Measurements from ENCODE around the gene MAP2K2.
"Not testable (repeated sequence)": the region's sequence is repeated elsewhere in the genome, so short reads cannot be mapped to it uniquely, and the experiment has no call there.

Gene MAP2K2

DNA sequence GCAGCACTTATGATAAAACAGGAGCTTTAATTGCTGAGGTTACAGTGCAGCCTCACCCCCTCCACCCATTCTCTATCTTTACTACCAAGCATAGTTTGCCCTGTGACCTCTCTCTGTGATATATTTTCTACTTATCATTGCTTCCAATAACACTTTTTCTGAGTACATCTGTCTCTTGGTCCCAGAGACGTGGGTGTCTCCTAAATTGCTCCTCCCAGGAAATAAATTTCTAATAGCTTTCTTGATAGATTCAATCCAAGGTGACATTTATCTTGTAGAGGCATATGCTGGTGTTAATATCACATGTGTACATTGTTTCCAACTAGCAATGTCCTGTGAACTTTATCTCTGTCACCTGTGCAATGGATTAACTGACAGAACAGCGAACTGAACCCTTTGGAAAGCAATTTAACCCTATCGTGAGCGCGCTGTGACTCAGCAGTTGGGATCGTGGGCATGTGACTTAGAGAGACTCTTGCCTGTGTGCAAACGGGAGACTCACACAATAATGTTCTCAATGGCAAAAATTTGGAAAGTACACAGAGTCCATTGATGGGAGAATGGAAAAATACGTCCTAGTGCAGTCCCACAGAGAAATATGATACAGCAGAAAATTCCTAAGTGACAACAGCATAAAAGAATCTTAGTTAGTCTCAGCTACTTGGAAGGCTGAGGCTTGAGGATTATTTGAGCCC is 7.0 kb upstream of the MAP2K2 start:
- Histone ChIP-seq H3K27ac (ENCODE audit: low read depth, low read length) (no peak overlapping the region), H3K36me3 (ENCODE audit: control insufficient read depth in 5 of 5, insufficient read depth in 5 of 5, low read length in 5 of 5) (no peaks in the 10 kb centered on the region), H3K27me3 (ENCODE audit: control insufficient read depth in 5 of 5, insufficient read depth in 4 of 5, low read length in 5 of 5) (no peaks in the 10 kb centered on the region), H3K4me3 (ENCODE audit: low read depth in 1 of 5, low read length in 5 of 5) (no peak overlapping the region), H3K9me3 (ENCODE audit: control insufficient read depth in 5 of 5, low read length in 5 of 5) (no peaks in the 10 kb centered on the region), H3K4me1 (ENCODE audit: control insufficient read depth in 5 of 5, insufficient read depth in 5 of 5, low read length in 5 of 5) (no peaks in the 10 kb centered on the region), H3K9ac (ENCODE audit: low read length in 5 of 5) (no peak overlapping the region)

DNA sequence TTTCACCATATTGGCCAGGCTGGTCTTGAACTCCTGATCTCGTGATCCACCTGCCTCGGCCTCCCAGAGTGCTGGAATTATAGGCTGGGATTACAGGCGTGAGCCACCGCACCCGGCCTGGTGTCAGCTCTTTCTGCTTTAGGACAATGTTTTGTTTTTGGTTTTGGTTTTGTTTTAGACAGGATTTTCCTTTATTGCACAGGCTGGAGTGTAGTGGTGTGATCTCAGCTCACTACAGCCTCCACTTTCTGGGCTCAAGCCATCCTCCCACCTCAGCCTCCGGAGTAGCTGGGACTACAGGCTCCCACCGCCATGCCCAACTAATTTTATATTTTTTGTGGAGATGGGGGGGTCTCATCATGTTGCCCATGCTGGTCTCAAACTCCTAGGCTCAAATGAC is 5.1 kb upstream of the MAP2K2 start:
- not testable (repeated sequence) for H3K9ac ChIP-seq (ENCODE audit: low read length in 5 of 5); H3K4me3 ChIP-seq (ENCODE audit: low read depth in 1 of 5, low read length in 5 of 5); H3K4me1 ChIP-seq (ENCODE audit: control insufficient read depth in 5 of 5, insufficient read depth in 5 of 5, low read length in 5 of 5); H3K36me3 ChIP-seq (ENCODE audit: control insufficient read depth in 5 of 5, insufficient read depth in 5 of 5, low read length in 5 of 5); H3K27me3 ChIP-seq (ENCODE audit: control insufficient read depth in 5 of 5, insufficient read depth in 4 of 5, low read length in 5 of 5); H3K9me3 ChIP-seq (ENCODE audit: control insufficient read depth in 5 of 5, low read length in 5 of 5); H3K27ac ChIP-seq (ENCODE audit: low read depth, low read length)

- H3K27me3 ChIP-seq (ENCODE audit: control insufficient read depth in 5 of 5, insufficient read depth in 4 of 5, low read length in 5 of 5); H3K9ac ChIP-seq (ENCODE audit: low read length in 5 of 5); H3K4me3 ChIP-seq (ENCODE audit: low read depth in 1 of 5, low read length in 5 of 5); H3K27ac ChIP-seq (ENCODE audit: low read depth, low read length); H3K9me3 ChIP-seq (ENCODE audit: control insufficient read depth in 5 of 5, low read length in 5 of 5); H3K36me3 ChIP-seq (ENCODE audit: control insufficient read depth in 5 of 5, insufficient read depth in 5 of 5, low read length in 5 of 5): not testable (repeated sequence)
- peaks cover 8 to 17% (median 16%) of the 10 kb centered on the region in 5 donors for H3K4me1 ChIP-seq (ENCODE audit: control insufficient read depth in 5 of 5, insufficient read depth in 5 of 5, low read length in 5 of 5)
Observed at GRCh38 chr19:4127322-4127721, 3.4 kb upstream of the MAP2K2 start.

DNA sequence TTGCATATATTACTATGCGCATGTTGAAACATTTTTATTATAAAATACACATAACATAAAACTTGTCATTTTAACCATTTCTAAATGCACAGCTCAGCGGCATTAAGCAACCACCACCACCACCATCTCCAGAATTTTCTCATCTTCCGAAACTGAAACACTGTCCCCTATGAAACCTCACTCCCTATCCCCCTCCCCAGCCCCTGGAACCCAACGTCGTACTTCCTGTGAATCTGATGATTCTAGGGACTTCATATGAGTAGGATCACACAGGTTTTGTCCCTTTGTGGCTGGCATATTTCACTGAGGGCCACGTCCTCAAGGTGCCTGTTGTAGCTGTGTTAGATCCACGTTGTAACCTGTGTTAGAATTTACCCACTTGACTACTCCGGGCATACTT is 716 bp upstream of the MAP2K2 start:
- H3K9ac ChIP-seq (ENCODE audit: low read length in 5 of 5): peak overlapping the region in 4 of 5 donors; percentile 60 to 68 (median 64)
- peaks cover 0 to 7% (median 3%) of the 10 kb centered on the region in 5 donors for H3K36me3 ChIP-seq (ENCODE audit: control insufficient read depth in 5 of 5, insufficient read depth in 5 of 5, low read length in 5 of 5)
- peak overlapping the region in 3 of 5 donors; percentile 71 to 76 (median 71) for H3K4me3 ChIP-seq (ENCODE audit: low read depth in 1 of 5, low read length in 5 of 5)
- H3K27me3 ChIP-seq (ENCODE audit: control insufficient read depth in 5 of 5, insufficient read depth in 4 of 5, low read length in 5 of 5): no peaks in the 10 kb centered on the region
- H3K9me3 ChIP-seq (ENCODE audit: control insufficient read depth in 5 of 5, low read length in 5 of 5): no peaks in the 10 kb centered on the region
- H3K27ac ChIP-seq (ENCODE audit: low read depth, low read length): no peak overlapping the region
- H3K4me1 ChIP-seq (ENCODE audit: control insufficient read depth in 5 of 5, insufficient read depth in 5 of 5, low read length in 5 of 5): peaks cover 8 to 32% (median 27%) of the 10 kb centered on the region in 5 donors

GRCh38 chr19:4122480-4122879 is 1.4 kb downstream of the MAP2K2 start:
- Histone ChIP-seq H3K36me3 (ENCODE audit: control insufficient read depth in 5 of 5, insufficient read depth in 5 of 5, low read length in 5 of 5) (peaks cover 0 to 21% (median 7%) of the 10 kb centered on the region in 5 donors), H3K9ac (ENCODE audit: low read length in 5 of 5) (peak overlapping the region; percentile 93 to 98 (median 93)), H3K9me3 (ENCODE audit: control insufficient read depth in 5 of 5, low read length in 5 of 5) (no peaks in the 10 kb centered on the region), H3K27me3 (ENCODE audit: control insufficient read depth in 5 of 5, insufficient read depth in 4 of 5, low read length in 5 of 5) (no peaks in the 10 kb centered on the region), H3K4me1 (ENCODE audit: control insufficient read depth in 5 of 5, insufficient read depth in 5 of 5, low read length in 5 of 5) (peaks cover 8 to 32% (median 27%) of the 10 kb centered on the region in 5 donors), H3K4me3 (ENCODE audit: low read depth in 1 of 5, low read length in 5 of 5) (peak overlapping the region; percentile 71 to 82 (median 71)), H3K27ac (ENCODE audit: low read depth, low read length) (peak overlapping the region; percentile 57)

DNA sequence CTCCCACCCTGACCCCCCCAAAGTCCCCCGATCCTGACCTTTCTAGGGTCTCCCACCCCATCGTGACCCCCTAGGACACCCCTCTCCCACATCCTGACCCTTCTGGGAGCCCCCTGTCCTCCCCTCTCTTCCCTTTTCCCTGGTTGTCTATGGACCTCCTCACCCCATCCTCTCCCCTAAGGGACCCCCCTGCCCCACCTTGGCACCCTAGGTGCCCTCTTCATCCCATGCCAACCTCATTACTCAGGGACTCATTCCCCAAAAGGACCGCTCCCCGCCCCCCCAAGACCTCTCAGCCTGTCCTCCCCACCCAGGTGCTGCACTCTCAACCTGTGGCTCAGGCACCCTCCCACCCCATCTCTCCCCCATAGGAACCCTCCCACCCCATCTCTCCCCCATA is 2.1 kb downstream of the MAP2K2 start:
- H3K36me3 ChIP-seq (ENCODE audit: control insufficient read depth in 5 of 5, insufficient read depth in 5 of 5, low read length in 5 of 5): peaks cover 0 to 28% (median 13%) of the 10 kb centered on the region in 5 donors
- peak overlapping the region in 1 of 5 donors; percentile 30 for H3K9ac ChIP-seq (ENCODE audit: low read length in 5 of 5)
- peaks cover 8 to 32% (median 27%) of the 10 kb centered on the region in 5 donors for H3K4me1 ChIP-seq (ENCODE audit: control insufficient read depth in 5 of 5, insufficient read depth in 5 of 5, low read length in 5 of 5)
- no peaks in the 10 kb centered on the region for H3K27me3 ChIP-seq (ENCODE audit: control insufficient read depth in 5 of 5, insufficient read depth in 4 of 5, low read length in 5 of 5)
- H3K9me3 ChIP-seq (ENCODE audit: control insufficient read depth in 5 of 5, low read length in 5 of 5): no peaks in the 10 kb centered on the region
- no peak overlapping the region for H3K4me3 ChIP-seq (ENCODE audit: low read depth in 1 of 5, low read length in 5 of 5)
- H3K27ac ChIP-seq (ENCODE audit: low read depth, low read length): no peak overlapping the region

GRCh38 chr19:4121273-4121612 is 2.7 kb downstream of the MAP2K2 start:
- Histone ChIP-seq H3K9me3 (ENCODE audit: control insufficient read depth in 5 of 5, low read length in 5 of 5) (no peaks in the 10 kb centered on the region), H3K9ac (ENCODE audit: low read length in 5 of 5) (peak overlapping the region in 2 of 5 donors; percentile 33 to 53), H3K4me1 (ENCODE audit: control insufficient read depth in 5 of 5, insufficient read depth in 5 of 5, low read length in 5 of 5) (peaks cover 8 to 32% (median 27%) of the 10 kb centered on the region in 5 donors), H3K4me3 (ENCODE audit: low read depth in 1 of 5, low read length in 5 of 5) (no peak overlapping the region), H3K27ac (ENCODE audit: low read depth, low read length) (peak overlapping the region; percentile 4), H3K36me3 (ENCODE audit: control insufficient read depth in 5 of 5, insufficient read depth in 5 of 5, low read length in 5 of 5) (peaks cover 0 to 33% (median 17%) of the 10 kb centered on the region in 5 donors), H3K27me3 (ENCODE audit: control insufficient read depth in 5 of 5, insufficient read depth in 4 of 5, low read length in 5 of 5) (no peaks in the 10 kb centered on the region)

DNA sequence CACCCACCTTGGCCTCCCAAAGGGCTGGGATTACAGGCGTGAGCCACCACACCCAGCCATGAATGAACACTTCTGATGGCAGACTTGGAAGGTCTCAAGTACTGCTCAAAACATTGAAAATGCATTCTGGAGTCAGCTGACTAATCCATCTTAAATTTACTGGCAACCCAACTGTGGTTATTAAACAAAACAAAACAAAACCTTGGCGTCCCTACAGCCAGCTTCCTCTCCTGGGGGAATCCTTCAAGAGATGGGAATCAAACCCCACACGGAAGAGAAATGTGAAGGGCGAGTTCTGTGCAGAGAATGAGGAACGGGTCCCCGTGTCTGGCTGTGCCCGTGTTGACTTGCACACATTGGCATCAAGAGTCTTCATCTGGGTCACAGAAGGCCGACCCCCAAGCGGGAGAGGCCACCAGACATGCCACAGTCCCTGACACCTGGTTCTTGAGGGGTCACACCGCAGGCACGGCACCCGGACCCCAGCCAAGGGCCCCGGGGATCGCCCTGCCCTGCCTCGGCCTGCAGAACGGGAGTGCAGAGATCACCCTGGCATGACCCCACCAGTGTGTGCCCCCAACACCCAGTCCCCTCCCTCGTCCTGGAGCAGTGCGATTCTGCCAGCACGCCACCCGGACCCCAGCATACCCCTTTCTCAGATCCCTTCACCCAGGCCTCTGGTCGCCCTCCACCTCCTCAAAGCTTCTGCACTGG is 3.2 kb downstream of the MAP2K2 start:
- H3K36me3 ChIP-seq (ENCODE audit: control insufficient read depth in 5 of 5, insufficient read depth in 5 of 5, low read length in 5 of 5): peaks cover 0 to 38% (median 20%) of the 10 kb centered on the region in 5 donors
- H3K9me3 ChIP-seq (ENCODE audit: control insufficient read depth in 5 of 5, low read length in 5 of 5): no peaks in the 10 kb centered on the region
- no peaks in the 10 kb centered on the region for H3K27me3 ChIP-seq (ENCODE audit: control insufficient read depth in 5 of 5, insufficient read depth in 4 of 5, low read length in 5 of 5)
- H3K27ac ChIP-seq (ENCODE audit: low read depth, low read length): peak overlapping the region; percentile 4
- no peak overlapping the region for H3K4me3 ChIP-seq (ENCODE audit: low read depth in 1 of 5, low read length in 5 of 5)
- H3K9ac ChIP-seq (ENCODE audit: low read length in 5 of 5): peak overlapping the region in 3 of 5 donors; percentile 33 to 53 (median 35)
- H3K4me1 ChIP-seq (ENCODE audit: control insufficient read depth in 5 of 5, insufficient read depth in 5 of 5, low read length in 5 of 5): peaks cover 8 to 34% (median 27%) of the 10 kb centered on the region in 5 donors

GRCh38 chr19:4119763-4120162 is 4.2 kb downstream of the MAP2K2 start:
- peaks cover 8 to 40% (median 27%) of the 10 kb centered on the region in 5 donors for H3K4me1 ChIP-seq (ENCODE audit: control insufficient read depth in 5 of 5, insufficient read depth in 5 of 5, low read length in 5 of 5)
- no peaks in the 10 kb centered on the region for H3K9me3 ChIP-seq (ENCODE audit: control insufficient read depth in 5 of 5, low read length in 5 of 5)
- H3K27ac ChIP-seq (ENCODE audit: low read depth, low read length): no peak overlapping the region
- no peak overlapping the region for H3K4me3 ChIP-seq (ENCODE audit: low read depth in 1 of 5, low read length in 5 of 5)
- H3K36me3 ChIP-seq (ENCODE audit: control insufficient read depth in 5 of 5, insufficient read depth in 5 of 5, low read length in 5 of 5): peaks cover 0 to 47% (median 26%) of the 10 kb centered on the region in 5 donors
- H3K9ac ChIP-seq (ENCODE audit: low read length in 5 of 5): peak overlapping the region in 2 of 5 donors; percentile 12 to 43
- H3K27me3 ChIP-seq (ENCODE audit: control insufficient read depth in 5 of 5, insufficient read depth in 4 of 5, low read length in 5 of 5): no peaks in the 10 kb centered on the region

- no peaks in the 10 kb centered on the region for H3K27me3 ChIP-seq (ENCODE audit: control insufficient read depth in 5 of 5, insufficient read depth in 4 of 5, low read length in 5 of 5)
- H3K9ac ChIP-seq (ENCODE audit: low read length in 5 of 5): no peak overlapping the region
- H3K36me3 ChIP-seq (ENCODE audit: control insufficient read depth in 5 of 5, insufficient read depth in 5 of 5, low read length in 5 of 5): peaks cover 0 to 83% (median 59%) of the 10 kb centered on the region in 5 donors
- H3K4me1 ChIP-seq (ENCODE audit: control insufficient read depth in 5 of 5, insufficient read depth in 5 of 5, low read length in 5 of 5): peaks cover 0 to 20% (median 3%) of the 10 kb centered on the region in 5 donors
- no peak overlapping the region for H3K4me3 ChIP-seq (ENCODE audit: low read depth in 1 of 5, low read length in 5 of 5)
- no peaks in the 10 kb centered on the region for H3K9me3 ChIP-seq (ENCODE audit: control insufficient read depth in 5 of 5, low read length in 5 of 5)
- no peak overlapping the region for H3K27ac ChIP-seq (ENCODE audit: low read depth, low read length)
Observed at GRCh38 chr19:4115818-4116385, 8.0 kb downstream of the MAP2K2 start.
